CD14-positive monocyte (primary cell): ENCODE measurements around the gene SLC38A3. TPM values are rescaled to one million over a fixed set of nuclear protein-coding genes. Genes with fewer than 3 reads are reported as not detected.

ENCODE experiments used
- DNase-seq, 3 donors: peaks; one replicate each; pipeline ENCODE4 v3.0.0-alpha.2; 2011 to 2022
- H2AFZ ChIP-seq: 2 replicates; pipeline ENCODE4 v1.6.0; 2012; ENCODE audit warnings: mild to moderate bottlenecking, low read depth, low read length, inconsistent platforms; ENCODE audit not compliant: insufficient read depth, poor library complexity, severe bottlenecking
- H3K27ac ChIP-seq, 2 donors: 1 replicate in 1 of 2; 2 replicates in 1 of 2; pipeline ENCODE4 v1.5.1; 2012 to 2013; ENCODE audit warnings: low read length in 2 of 2, control low read depth in 1 of 2, inconsistent platforms in 1 of 2, low read depth in 1 of 2, mild to moderate bottlenecking in 1 of 2
- H3K27me3 ChIP-seq, 2 donors: one replicate each; pipeline versions ENCODE4 v1.6.0 to v1.6.1; 2011 to 2013; ENCODE audit warnings: low read length in 2 of 2; ENCODE audit not compliant: control insufficient read depth in 2 of 2, insufficient read depth in 2 of 2
- H3K36me3 ChIP-seq, 2 donors: replicated peaks in 1 of 2; 1 replicate in 1 of 2; 2 replicates in 1 of 2; pipeline versions ENCODE4 v1.5.1 to v1.6.1; 2012 to 2013; ENCODE audit warnings: low read length in 2 of 2, control low read depth in 1 of 2, inconsistent platforms in 1 of 2, mild to moderate bottlenecking in 1 of 2; ENCODE audit not compliant: insufficient read depth in 2 of 2, control insufficient read depth in 1 of 2
- H3K4me1 ChIP-seq, 2 donors: 1 replicate in 1 of 2; 2 replicates in 1 of 2; pipeline versions ENCODE4 v1.5.1 to v1.6.1; 2012 to 2013; ENCODE audit warnings: low read length in 2 of 2, control low read depth in 1 of 2, inconsistent platforms in 1 of 2, mild to moderate bottlenecking in 1 of 2, moderate library complexity in 1 of 2; ENCODE audit not compliant: insufficient read depth in 2 of 2, control insufficient read depth in 1 of 2
- H3K4me2 ChIP-seq: replicated peaks from 2 replicates; pipeline ENCODE3; 2012; ENCODE audit warnings: low read length, moderate library complexity, mild to moderate bottlenecking; ENCODE audit not compliant: poor library complexity, severe bottlenecking; ENCODE audit errors: extremely low read depth
- H3K4me3 ChIP-seq, 3 experiments: fragments of 200-600 bp in 1 of 3; sonication (generic) in 1 of 3; replicated peaks in 1 of 3; 1 replicate in 2 of 3; 2 replicates in 1 of 3; pipeline ENCODE4 v1.5.1; 2011 to 2013; ENCODE audit warnings: low read length in 3 of 3, mild to moderate bottlenecking in 3 of 3, control low read depth in 2 of 3, low read depth in 2 of 3, inconsistent platforms in 1 of 3, moderate library complexity in 1 of 3
- H3K79me2 ChIP-seq: 2 replicates; pipeline ENCODE4 v1.6.0; 2012; ENCODE audit warnings: mild to moderate bottlenecking, control low read depth, inconsistent platforms, low read length, moderate library complexity; ENCODE audit not compliant: insufficient read depth
- H3K9ac ChIP-seq: 2 replicates; pipeline ENCODE4 v1.6.0; 2017; ENCODE audit warnings: low read length, mild to moderate bottlenecking; ENCODE audit not compliant: insufficient read depth, poor library complexity, severe bottlenecking
- H3K9me3 ChIP-seq, 2 donors: replicated peaks in 1 of 2; 1 replicate in 1 of 2; 2 replicates in 1 of 2; pipeline versions ENCODE4 v1.5.1 to v1.6.1; 2012 to 2013; ENCODE audit warnings: low read length in 2 of 2, control low read depth in 1 of 2; ENCODE audit not compliant: control insufficient read depth in 1 of 2, insufficient read depth in 1 of 2
- H4K20me1 ChIP-seq: 2 replicates; pipeline ENCODE4 v1.6.0; 2012; ENCODE audit warnings: mild to moderate bottlenecking, low read length, control low read depth, moderate library complexity; ENCODE audit not compliant: insufficient read depth
- H3K27ac Mint-ChIP-seq, 7 donors: one replicate each; pipeline ENCODE4 v1.8.0; 2020; ENCODE audit warnings: mild to moderate bottlenecking in 7 of 7, mixed read lengths in 7 of 7, moderate library complexity in 6 of 7, inconsistent platforms in 2 of 7
- H3K27me3 Mint-ChIP-seq, 3 donors: one replicate each; pipeline ENCODE4 v1.8.0; 2021 to 2022; ENCODE audit warnings: low read depth in 3 of 3, mild to moderate bottlenecking in 3 of 3, mixed read lengths in 3 of 3, moderate library complexity in 3 of 3, inconsistent platforms in 1 of 3
- H3K36me3 Mint-ChIP-seq, 2 donors: one replicate each; pipeline ENCODE4 v1.8.0; 2020; ENCODE audit warnings: mixed read lengths in 2 of 2, inconsistent platforms in 1 of 2, mild to moderate bottlenecking in 1 of 2
- H3K4me1 Mint-ChIP-seq: one replicate; pipeline ENCODE4 v1.8.0; 2020; ENCODE audit warnings: mild to moderate bottlenecking, mixed read lengths
- H3K4me3 Mint-ChIP-seq, 2 donors: one replicate each; pipeline ENCODE4 v1.8.0; 2020; ENCODE audit warnings: mild to moderate bottlenecking in 2 of 2, mixed read lengths in 2 of 2, moderate library complexity in 1 of 2
- H3K9me3 Mint-ChIP-seq, 7 donors: one replicate each; pipeline ENCODE4 v1.8.0; 2020 to 2022; ENCODE audit warnings: mixed read lengths in 7 of 7, mild to moderate bottlenecking in 6 of 7, moderate library complexity in 6 of 7, inconsistent platforms in 2 of 7
- CTCF ChIP-seq: fragments of 200-600 bp; IDR thresholded peaks from one replicate; pipeline ENCODE4 v1.8.0; 2022; ENCODE audit warnings: antibody characterized with exemption, mild to moderate bottlenecking
- WGBS: methylation state at CpG from one replicate; pipeline ENCODE4 v1.1.5; 2013; ENCODE audit warnings: missing lambda C conversion rate; ENCODE audit not compliant: insufficient coverage; 5-methylcytosine and 5-hydroxymethylcytosine counted together
- intact Hi-C, 2 donors: fragments of 100-400 bp; cut with micrococcal nuclease; formaldehyde crosslinking; loops; one replicate each; pipeline versions ENCODE4 v1.15.0 to v1.15.1; 2023
- polyA plus RNA-seq, 3 donors: library from polyadenylated mRNA; depleted of rRNA in 1 of 3; unstranded in 2 of 3; stranded (reverse) in 1 of 3; fragments of 300-500 nt in 2 of 3; fragments of >200 nt in 1 of 3; fragmentation: Illumina TruSeq in 2 of 3; gene quantifications; 1 replicate in 2 of 3; 2 replicates in 1 of 3; pipeline ENCODE4 v1.2.3, GENCODE V29; 2012 to 2021

Gene SLC38A3
- polyA plus RNA-seq, 3 donors: not detected

- H2AFZ ChIP-seq: no peak overlapping the region
- peaks cover 0 to 10% of the 10 kb centered on the region in 2 donors for H3K9me3 ChIP-seq
- H3K36me3 ChIP-seq: no peaks in the 10 kb centered on the region
- peak overlapping the region in 1 of 2 donors; percentile 26 for H3K4me3 Mint-ChIP-seq
- DNase-seq: no peak
- no peaks in the 10 kb centered on the region for H3K36me3 Mint-ChIP-seq
- WGBS: 95% methylated on average over 4 of the region's 6 CpGs
- TF ChIP-seq CTCF: no peak
- no peaks in the 10 kb centered on the region for H4K20me1 ChIP-seq
- no peaks in the 10 kb centered on the region for H3K79me2 ChIP-seq
- H3K9ac ChIP-seq: no peak overlapping the region
- no peak overlapping the region for H3K4me3 ChIP-seq
- H3K4me1 Mint-ChIP-seq: peaks cover 16% of the 10 kb centered on the region
- H3K27me3 ChIP-seq: peaks cover 15 to 40% of the 10 kb centered on the region in 2 donors
- peaks cover 48 to 62% (median 55%) of the 10 kb centered on the region in 3 donors for H3K27me3 Mint-ChIP-seq
- intact Hi-C loops: loop anchor here in 1 of 2 donors (2.0 kb wide), 1 partner anchor 30 kb away; no protein-coding TSS in a partner anchor
- H3K27ac Mint-ChIP-seq: no peak overlapping the region
- no peak overlapping the region for H3K27ac ChIP-seq
- H3K4me1 ChIP-seq: peaks cover 12 to 24% of the 10 kb centered on the region in 2 donors
- no peak overlapping the region for H3K4me2 ChIP-seq
- H3K9me3 Mint-ChIP-seq: peaks cover 0 to 11% (median 5%) of the 10 kb centered on the region in 7 donors
Observed at GRCh38 chr3:50196253-50196801, 8.7 kb upstream of the SLC38A3 start.

GRCh38 chr3:50201573-50202315 lies 3.3 kb upstream of the SLC38A3 start:
- Histone ChIP-seq H3K27me3 (peaks cover 22 to 51% of the 10 kb centered on the region in 2 donors), H3K4me1 (peaks cover 4 to 10% of the 10 kb centered on the region in 2 donors), H4K20me1 (no peaks in the 10 kb centered on the region), H3K36me3 (no peaks in the 10 kb centered on the region), H3K9me3 (peaks cover 0 to 23% of the 10 kb centered on the region in 2 donors), H2AFZ (no peak overlapping the region), H3K9ac (no peak overlapping the region), H3K79me2 (no peaks in the 10 kb centered on the region), H3K4me3 (no peak overlapping the region), H3K27ac (no peak overlapping the region), H3K4me2 (no peak overlapping the region)
- no peak for TF ChIP-seq CTCF
- intact Hi-C loops: no loop called here
- Mint-ChIP-seq H3K36me3 (peaks cover 0 to under 1% of the 10 kb centered on the region in 2 donors), H3K4me1 (no peaks in the 10 kb centered on the region), H3K4me3 (no peak overlapping the region), H3K27me3 (peaks cover 52 to 71% (median 61%) of the 10 kb centered on the region in 3 donors), H3K27ac (peak overlapping the region in 1 of 7 donors; percentile 2), H3K9me3 (peaks cover 0 to 6% (median under 1%) of the 10 kb centered on the region in 7 donors)
- WGBS: 89% methylated on average over 9 of the region's 10 CpGs
- no peak for DNase-seq
